ENCODE measurements around the gene CAPN2.
A peak's percentile ranks its signal among the peaks of the same experiment; 100 is the strongest.

Gene CAPN2

GRCh38 chr1:223702735-223703667, 9.3 kb upstream of the CAPN2 start:
- DNase-seq (ENCODE audit: low spot score), result no peak

GRCh38 chr1:223703668-223704013, 8.7 kb upstream of the CAPN2 start:
- DNase-seq (ENCODE audit: low spot score), result no peak

DNA sequence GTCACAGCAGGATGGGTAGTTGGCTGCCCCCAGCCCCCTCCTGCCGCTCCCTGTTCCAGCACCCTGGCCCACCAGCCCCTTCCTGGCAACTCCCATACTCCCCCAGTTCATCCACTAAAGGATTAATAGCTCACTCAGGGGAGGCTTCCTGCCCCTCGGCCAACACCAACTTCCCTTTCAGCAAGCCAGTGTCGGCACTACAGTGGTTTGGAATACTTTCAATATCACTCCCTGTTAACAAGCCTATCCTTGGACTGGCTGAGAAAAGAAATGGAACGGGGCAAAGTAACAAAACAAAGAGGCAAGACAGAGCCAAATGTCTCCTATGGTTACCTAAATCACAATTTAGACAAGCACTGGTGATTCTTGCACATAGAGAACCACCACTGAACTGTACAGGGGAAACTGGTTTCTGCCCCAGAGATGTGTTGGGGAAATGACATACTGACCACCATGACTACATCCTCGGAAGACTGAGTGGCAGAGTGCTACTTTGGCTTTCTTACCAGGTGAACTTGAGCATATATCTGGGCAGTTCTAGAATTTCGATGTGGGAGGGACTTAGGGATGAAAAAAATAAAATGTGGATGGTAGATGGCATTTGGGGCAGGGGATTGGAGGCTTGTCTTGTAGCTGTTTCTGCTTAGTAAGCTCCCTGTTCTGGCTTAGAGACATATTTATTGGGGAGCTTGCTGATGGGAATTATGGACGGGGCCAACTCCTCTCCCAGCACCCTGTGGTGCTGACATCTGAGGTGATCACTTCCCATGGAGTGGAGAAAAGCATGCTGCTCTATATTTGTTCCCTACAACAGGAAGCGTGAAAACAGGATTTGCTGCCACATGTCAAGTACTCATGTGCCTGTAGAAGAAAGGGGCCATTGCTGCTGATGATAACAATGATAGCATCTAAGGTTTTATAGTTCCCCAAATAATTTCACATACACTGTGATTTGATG, 7.1 kb upstream of the CAPN2 start:
- no peak for DNase-seq (ENCODE audit: low spot score)

DNA sequence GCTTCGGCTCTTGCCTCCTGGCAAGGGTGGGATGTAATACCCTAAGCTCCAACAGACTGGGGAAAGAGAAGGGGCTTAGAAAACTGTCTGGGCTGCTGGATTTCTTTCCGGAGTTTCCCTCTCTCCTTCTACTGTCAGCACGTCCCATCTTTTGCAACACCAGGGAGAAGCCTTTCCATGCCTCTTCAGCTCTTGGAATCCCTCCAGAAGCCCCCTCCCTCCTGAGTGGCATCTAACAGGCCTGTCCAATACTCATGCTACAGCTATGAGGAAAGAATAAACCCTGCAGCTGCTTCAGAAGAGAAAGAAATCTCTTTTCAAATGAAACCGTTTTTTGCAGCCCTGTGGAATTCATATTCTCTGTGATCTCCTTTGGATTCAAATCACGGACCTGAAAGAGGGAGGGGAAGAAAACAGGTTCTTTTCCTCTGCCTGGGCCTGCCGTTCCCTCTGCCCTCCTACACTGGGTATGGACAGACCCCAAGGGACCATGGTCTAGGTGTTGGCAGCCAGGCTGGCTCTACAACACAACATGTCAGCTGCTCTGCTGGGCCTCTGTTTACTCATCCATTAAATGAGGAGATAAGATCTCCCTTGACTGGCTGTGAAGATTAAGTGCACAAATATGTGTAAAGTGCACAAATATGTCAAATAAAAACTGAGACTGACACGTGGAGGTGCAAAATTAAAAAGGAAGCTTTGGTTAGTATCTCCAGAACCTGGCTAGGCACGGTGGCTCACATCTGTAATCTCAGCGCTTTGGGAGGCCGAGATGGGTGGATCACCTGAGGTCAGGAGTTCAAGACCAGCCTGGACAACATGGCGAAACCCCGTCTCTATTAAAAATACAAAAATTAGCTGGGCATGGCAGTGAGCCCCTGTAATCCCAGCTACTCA, 6.0 kb upstream of the CAPN2 start:
- no peak for DNase-seq (ENCODE audit: low spot score)

DNA sequence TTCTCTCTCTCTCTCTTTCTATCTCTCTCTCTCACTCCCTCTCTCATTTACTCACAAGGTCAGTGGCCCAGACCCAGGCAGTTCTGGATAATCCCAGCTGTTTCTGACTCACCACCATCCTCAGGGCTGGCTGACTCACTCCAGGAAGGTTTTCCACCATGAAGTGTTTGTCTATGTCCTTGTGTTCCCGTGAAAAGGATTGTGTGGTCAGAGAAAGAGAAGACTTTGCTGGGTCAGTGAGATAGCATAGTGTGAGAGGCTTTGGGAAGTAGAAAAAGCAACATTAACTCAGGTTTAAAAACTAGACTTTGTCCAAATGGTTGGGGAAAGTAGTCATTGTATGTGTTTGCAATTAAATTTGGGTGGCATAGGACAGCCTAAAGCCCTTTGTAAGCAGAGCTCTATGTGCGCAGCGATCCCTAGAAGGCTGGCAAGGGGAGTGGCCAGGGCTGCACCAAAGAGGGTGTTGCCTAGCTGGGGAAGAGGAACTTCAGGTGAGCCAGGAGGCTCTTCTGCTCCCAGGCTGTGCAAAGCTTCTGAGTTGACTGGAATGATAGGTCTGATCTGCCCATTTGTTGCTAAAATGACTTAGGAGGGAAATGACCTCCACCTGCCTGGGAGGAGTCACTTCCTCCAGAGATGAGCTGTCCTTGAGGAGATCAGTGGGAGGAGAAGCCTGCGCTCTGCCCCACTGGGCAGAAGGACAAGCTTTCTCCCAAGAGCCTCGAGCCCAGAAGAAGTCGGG, 4.9 kb upstream of the CAPN2 start:
- no peak for DNase-seq (ENCODE audit: low spot score)

DNA sequence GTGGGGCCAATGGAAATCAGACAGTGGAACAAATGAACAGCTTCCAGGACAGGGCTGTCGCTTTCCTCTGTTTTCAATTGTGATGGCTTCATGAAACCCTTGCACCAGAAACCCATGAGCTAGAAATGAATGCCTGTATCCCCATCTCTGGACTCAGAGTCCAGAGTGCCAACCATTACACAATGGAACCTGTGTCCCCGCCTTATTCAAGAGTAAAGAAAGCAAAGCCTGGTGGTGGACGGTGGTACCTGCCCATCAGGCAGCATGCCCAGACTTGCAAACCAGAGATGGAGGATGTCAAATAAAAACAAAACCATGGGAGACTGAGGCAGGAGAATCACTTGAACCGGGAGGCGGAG, 4.4 kb upstream of the CAPN2 start:
- no peak for DNase-seq (ENCODE audit: low spot score)

- no peak for DNase-seq (ENCODE audit: low spot score)
These were observed 3.6 kb upstream of the CAPN2 start for GRCh38 chr1:223708651-223709268.

DNA sequence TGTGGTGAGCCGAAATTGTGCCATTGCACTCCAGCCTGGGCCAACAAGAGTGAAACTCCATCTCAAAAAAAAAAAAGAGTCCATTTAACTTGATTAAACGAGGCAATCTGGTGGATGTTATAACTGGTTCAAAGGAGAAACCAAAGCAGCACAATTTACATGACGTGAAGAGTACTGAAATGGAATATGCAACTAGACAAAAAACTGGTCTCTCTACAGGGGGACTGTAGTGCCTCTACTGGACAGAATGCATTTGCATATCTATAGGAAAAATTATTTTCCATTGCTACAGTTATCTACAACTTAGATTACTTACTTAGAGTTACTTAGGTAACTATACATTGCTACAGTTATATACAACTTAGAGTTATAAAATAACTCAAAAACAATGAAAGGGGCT, 2.7 kb upstream of the CAPN2 start:
- DNase-seq (ENCODE audit: low spot score), result no peak

- no peak for DNase-seq (ENCODE audit: low spot score)
These were observed 1.9 kb upstream of the CAPN2 start for GRCh38 chr1:223710179-223711133.

DNA sequence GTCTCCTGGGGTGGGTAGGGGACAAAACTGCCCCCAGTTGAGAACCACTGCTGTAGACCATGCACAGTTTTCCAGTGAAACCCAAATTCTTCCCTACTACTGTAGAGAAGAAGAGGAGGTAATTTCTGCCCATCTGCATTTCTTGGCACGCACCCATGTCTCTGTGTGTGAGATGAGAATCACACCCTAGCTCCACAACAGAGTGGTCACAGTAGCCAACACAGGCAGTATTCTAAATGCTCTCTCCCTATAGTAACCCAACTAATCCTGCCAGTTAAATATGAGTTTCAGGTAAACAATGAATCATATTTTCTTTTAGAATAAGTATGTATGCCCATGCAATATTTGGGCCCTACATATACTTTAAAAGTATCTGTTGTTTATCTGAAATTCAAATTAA, 1.2 kb upstream of the CAPN2 start:
- DNase-seq (ENCODE audit: low spot score), result no peak

DNA sequence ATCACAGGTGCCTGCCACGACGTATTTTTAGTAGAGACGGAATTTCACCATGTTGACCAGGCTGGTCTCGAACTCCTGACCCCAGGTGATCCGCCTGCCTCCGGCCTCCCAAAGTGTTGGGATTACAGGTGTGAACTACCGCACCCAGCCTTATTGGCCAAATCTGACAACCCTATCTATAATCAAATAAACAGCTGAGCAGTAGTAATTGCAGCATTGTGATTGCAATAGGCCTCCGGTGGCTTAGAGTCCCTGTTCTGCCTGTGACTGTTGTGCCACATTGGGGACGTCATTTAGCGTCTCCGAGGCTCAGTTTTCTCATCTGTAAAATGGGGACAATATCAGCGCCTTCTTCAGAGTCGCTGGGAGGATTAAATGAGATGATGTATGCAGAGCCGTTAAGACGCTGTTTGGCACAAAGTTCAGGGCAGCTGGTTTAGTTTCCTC, 569 bp upstream of the CAPN2 start:
- no peak for DNase-seq (ENCODE audit: low spot score)

DNA sequence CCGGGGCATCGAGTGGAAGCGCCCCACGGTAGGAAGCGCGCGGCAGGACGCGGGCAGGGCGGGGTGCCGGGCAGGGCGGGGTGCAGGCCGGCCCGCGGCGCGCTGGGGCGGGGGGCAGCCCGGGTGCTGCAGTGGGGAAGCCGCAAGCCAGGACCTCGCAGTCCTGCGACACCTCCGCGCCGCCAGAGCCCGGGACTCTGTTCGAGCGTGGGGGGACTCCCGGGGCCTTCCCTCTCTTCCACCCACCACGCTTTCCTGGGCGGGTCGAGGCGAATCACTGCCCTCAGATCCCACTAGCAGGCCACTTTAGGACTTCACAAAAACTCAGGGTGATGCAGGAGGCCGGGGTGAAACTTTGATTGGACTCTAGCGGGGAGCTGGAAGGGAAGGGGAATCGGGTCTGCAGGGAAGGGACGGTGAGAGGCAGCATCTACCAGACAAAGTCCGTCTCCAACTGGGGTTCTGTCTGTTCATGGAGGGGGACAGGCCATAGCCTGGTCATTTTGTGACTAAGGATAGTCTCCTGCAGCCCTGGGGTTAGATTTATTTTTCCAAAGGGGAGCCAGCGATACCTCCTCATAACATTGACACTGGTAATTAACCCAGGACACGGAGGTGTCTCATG, 623 bp downstream of the CAPN2 start:
- no peak for DNase-seq (ENCODE audit: low spot score)

GRCh38 chr1:223713546-223714420, 1.4 kb downstream of the CAPN2 start:
- DNase-seq (ENCODE audit: low spot score), result no peak

GRCh38 chr1:223714421-223714724, 2.0 kb downstream of the CAPN2 start:
- DNase-seq (ENCODE audit: low spot score), result no peak

- no peak for DNase-seq (ENCODE audit: low spot score)
These were observed 2.7 kb downstream of the CAPN2 start for GRCh38 chr1:223714849-223715603.

GRCh38 chr1:223715604-223716172, 3.3 kb downstream of the CAPN2 start:
- no peak for DNase-seq (ENCODE audit: low spot score)

DNA sequence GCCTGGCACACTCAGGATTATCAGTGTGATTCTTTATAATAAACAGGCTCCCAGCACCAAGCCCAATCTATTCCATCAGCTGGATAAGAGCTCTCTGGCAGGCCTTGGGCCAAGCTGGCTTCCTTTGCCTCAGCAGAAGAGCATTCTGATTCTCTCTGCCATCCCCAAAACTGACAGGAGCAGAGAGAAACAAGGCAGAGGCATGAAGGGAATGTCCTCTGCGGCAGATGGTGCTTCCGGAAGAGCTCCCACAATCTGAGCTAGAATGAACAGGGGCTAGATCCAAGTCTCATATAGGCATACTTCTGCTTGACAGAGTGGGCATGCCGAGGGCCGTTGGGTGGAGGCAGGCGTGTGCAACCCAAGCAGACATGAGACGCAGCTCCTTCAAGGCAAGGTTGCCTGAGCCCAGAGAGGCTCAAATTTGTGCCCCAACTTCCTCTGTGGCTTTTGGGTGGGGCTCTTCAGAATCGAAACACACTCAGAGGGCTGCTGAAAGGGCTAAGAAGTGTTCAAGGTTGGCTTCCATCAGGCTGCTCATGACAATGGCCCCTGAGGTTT, 4.0 kb downstream of the CAPN2 start:
- peak; percentile 80 for DNase-seq (ENCODE audit: low spot score)

Data from activated CD4-positive, alpha-beta T cell treated with anti-CD3 and anti-CD28 coated beads, Interleukin-2, Interleukin-4, amounts not matched to agents 100 ng/mL and 50 ng/mL, durations not matched to agents 16 hours and 8 hours (primary cell).